GM18951 (cell line): ENCODE measurements around the gene PPP1R14C.
"Not testable (repeated sequence)": the region's sequence is repeated elsewhere in the genome, so short reads cannot be mapped to it uniquely, and the experiment has no call there.

Experiments used
- POLR2A ChIP-seq: IDR thresholded peaks from 4 replicates; pipeline ENCODE4 v1.6.1; 2011; ENCODE audit warnings: mild to moderate bottlenecking; ENCODE audit not compliant: insufficient read length, insufficient read depth; ENCODE audit errors: extremely low read depth
- in situ Hi-C: fragments of 300-500 bp; cut with MboI; formaldehyde crosslinking; loops from one replicate; pipeline ENCODE4 v1.12.0; 2022; ENCODE audit warnings: low sequenced_read_pairs, mixed read lengths, inconsistent platforms; ENCODE audit not compliant: unreplicated experiment

PPP1R14C gene

DNA sequence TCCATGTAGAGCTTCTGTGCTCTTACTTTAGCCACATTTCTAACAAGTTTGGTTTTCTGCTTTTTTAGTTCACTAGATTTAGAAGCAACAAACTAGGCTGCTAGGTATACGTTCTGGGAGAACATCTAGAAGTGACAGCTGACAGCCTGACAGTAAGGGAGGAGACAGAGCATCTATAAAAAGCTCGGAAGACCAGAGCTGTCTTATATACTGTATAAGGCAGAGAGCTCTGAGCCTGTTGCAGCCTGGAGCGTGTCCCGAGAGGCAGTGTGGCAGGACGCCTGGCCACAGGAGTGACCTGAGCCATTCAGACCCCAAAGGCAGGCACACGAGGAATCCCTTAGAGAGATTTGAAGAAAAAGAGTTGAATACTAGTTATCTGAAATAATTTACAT, 24.6 kb downstream of the PPP1R14C start:
- no peak for TF ChIP-seq POLR2A
- in situ Hi-C loops: no loop called here

DNA sequence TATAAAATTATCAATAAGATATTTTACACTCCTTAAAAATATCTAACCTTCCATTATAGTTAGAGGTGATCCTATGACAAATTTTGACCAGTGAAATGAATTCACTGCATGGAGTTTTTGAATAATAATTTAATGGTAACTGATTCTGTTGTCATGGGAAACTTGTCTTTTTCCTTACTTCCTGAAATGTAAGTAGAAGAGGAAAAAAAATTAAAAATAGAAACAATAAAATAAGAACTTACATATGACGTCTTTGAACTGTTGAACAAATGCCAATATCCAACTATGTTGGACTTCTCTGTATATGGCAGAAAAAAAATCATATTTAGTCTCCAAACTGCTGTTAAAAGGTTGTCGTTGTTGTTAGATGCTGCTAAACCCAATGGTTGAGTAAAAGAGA, 26.3 kb downstream of the PPP1R14C start:
- in situ Hi-C loops: no loop called here
- no peak for TF ChIP-seq POLR2A

DNA sequence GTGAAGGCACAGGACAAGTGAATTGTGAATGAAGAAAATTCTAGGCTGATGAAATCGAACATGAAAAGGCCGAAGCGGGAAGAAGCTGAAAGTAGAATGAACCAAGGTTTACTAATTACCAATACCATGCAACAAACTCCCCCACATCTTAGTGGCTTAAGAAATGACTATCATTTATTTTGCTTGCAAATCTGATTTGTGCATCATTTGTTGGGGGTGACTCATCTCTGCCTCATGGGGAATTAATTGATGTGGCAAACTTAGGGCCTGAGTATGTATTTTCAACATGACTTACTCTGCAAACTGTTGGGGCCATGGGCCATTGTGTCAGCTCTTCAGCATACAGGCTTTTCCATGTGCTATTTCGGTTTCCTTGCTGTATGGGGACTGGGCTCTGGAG, 26.8 kb downstream of the PPP1R14C start:
- TF ChIP-seq POLR2A: no peak
- in situ Hi-C loops: no loop called here

DNA sequence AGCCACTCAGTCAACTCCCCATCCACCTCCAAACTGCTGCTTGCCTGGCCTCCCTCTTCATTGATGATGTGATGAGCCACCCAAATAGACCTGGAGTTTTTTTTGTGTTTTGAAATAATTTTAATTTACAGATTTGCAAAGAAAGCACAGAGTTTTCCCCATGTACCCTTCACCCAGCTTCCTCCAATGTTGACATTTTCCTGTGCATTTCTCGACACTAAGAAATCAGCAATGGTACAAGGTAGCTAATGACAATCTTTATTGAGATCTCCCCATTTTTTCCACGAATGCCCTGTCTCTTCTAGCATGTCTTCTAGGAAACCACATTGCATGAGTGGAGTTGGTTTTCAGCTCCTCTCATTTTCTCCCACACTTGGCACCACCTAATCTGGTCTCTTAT, 30.1 kb downstream of the PPP1R14C start:
- in situ Hi-C loops: no loop called here
- TF ChIP-seq POLR2A: no peak

DNA sequence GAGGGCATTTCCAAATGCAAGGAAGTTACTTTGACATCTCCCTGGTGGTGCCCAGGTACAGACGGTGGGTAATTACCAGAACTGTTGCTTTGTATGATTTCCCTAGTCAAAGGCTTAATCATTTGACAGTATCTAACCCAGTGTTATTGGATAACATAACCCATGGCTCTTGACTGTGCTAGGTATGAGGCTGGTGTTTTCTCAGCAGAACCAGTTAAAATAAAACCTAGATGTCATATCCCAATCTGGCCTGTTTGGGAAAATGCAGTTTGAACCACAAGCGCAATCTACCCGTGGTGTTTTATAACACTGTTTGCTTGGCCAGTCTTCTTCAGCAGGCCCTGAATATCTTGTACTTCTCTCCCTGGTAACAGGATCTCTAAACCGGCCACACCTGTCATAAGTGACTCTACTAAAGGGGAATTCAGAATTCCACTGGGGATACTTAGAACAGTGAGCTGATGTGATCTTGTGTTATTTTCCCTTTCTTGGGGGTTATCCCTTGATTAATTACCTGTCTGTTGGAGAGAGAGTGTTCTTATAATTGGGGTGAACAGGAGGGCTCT, 32.8 kb downstream of the PPP1R14C start:
- TF ChIP-seq POLR2A: no peak
- in situ Hi-C loops: no loop called here

DNA sequence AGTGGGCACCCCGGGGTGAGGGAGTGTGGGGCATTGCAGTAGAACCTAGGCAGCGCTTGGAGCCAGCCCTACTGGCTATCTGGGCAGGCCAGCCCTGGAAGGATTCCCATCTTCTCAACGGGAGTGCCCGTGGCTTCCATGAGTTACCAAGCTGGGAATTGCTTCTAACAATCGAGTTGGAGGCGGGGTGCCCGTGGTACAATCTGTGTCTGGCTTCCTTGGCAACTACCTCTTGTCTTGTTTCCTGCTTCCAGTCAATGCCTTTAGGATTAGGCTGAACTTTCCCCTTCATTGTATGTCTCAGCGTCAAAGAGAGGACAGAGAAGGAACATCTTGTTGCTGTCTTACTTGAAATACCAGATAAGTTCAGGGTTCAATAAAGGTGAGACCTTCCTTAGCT, 33.3 kb downstream of the PPP1R14C start:
- no peak for TF ChIP-seq POLR2A
- in situ Hi-C loops: no loop called here

DNA sequence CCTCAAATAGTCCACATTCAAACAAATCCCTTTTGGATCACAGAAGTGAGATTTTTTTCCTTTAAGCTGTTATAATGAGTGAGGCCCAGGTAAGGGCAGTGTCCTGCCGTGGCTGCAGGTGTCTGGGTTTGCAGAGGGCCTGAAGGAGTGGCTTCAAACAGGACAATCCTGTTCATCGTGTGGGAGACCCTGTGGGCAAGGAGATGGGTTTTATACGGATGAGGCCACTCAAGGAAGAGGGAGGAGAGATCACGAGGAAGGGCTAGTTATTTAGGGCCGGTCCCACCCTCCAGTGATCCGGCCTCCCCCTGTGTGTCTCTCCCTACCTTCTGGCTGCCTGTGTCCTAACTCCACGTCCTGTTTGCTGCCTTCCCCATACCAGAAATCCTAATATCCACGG, 33.8 kb downstream of the PPP1R14C start:
- in situ Hi-C loops: no loop called here
- TF ChIP-seq POLR2A: no peak

DNA sequence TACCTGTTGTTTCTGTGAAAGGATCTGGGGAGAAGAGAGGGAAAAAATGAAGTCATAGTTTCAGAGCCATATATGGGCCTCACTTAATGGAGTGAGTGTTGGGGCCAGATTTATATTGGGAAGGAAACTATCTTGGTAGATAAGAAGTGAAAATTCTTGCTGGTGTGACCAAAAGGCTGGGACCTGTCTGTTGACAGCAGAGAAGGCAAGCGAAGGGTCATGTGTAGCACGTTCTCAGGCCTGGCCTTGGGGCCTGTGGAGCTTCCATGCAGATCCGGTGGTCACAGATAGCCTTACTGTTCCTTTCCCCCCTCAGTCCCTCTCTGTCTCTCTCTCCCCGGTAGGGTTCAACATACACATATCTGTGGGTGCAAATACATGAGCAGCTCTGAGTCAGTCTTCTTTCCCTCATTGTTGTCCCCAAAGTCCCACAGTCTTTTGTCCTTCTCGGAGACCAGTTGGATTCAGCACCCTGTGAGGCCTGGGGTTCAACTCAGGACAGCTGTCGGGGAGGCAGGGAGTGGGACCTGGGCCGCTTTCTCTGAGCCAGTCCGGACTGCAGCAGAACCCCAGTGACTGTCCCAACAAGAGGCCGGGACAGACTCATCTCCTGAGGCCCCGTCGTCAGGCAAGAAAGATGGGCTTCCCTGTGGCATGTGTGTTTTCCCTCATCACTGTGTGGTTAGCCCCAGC, 34.6 kb downstream of the PPP1R14C start:
- in situ Hi-C loops: no loop called here
- no peak for TF ChIP-seq POLR2A

DNA sequence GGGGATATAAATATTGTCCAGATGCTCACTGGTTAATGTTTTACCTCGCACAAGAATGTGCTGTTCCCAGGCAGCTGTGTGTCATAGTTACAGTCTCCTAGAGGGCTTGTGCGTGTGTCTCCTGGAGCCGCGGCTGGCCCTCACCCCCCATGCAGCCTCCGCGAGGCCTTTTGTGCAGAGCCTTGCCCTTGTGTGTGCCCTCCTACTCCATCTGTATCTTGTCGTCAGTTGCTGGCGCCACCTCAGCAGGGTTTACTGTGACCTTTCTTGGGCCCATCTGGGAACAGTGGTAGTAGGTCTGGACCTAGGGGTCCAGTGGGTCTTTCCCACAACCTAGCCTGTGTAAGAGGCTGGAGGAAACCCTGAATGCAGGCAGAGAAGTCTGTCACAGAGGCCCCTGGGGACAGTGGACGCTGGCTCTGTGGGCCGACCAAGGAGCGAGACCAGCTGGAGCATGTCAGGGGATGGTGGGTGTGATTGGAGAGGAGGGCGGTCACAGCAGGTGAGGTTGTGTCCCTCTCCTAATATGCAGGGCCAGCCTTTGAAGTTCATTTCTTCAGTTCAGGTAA, 35.2 kb downstream of the PPP1R14C start:
- no peak for TF ChIP-seq POLR2A
- in situ Hi-C loops: no loop called here

DNA sequence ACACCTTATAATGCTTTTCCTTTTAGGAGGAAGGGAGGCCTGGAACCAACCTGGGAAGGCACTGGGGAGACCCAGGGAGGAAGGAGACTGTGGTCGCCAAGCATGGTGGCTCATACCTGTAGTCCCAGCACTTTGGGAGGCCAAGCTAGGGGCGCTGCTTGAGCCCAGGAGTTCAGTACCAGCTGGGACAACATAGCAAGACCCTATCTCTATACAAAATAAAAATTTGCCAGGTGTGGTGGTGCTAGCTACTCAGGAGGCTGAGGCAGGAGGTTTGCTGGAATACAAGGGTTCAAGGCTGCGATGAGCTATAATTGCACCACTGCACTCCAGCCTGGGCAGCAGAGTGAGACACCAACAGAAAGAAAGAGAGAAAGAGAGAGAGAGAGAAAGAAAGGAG, 36.2 kb downstream of the PPP1R14C start:
- in situ Hi-C loops: no loop called here

DNA sequence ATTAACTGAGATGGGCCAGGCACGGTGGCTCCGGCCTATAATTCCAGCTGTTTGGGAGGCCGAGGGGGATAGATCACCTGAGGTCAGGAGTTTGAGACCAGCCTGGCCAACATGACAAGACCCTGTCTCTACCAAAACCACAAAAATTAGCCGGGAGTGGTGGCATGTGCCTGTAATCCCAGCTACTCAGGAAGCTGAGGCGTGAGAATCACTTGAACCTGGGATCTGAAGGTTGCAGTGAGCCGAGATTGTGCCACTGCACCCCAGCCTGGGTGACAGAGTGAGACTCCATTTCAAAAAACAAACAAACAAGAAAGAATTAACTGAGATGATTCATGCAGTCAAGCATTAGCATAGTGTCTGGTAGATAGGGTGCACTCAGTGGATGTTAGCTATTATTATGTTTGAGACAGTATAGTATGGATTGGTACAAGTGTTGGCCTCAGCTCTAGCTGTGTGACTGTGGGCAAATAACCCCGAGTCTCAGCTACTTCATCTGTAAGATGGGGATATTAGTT, 37.1 kb downstream of the PPP1R14C start:
- in situ Hi-C loops: not testable (repeated sequence)

More for the DNA sequence above, 36.2 kb downstream of the PPP1R14C start:
- no peak for TF ChIP-seq POLR2A

DNA sequence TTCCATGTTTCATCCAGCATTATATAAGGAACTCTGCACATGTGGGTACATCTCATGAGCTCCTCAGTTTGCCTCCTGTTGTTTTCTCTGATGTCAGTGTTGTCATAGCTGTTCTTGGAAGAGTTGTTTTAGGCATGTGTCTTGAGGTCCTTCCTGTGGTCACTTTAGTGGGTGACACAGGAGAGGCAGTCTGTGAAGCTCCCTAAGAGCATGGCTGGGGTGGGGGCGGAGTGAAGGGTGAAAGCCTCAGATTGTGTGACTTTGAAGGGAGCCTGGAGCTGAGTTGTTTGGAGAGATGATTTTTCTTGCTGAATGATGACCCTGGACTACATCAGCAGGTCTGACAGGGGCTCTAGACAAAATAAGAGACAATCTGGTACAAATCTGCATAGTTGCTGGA, 37.7 kb downstream of the PPP1R14C start:
- no peak for TF ChIP-seq POLR2A

DNA sequence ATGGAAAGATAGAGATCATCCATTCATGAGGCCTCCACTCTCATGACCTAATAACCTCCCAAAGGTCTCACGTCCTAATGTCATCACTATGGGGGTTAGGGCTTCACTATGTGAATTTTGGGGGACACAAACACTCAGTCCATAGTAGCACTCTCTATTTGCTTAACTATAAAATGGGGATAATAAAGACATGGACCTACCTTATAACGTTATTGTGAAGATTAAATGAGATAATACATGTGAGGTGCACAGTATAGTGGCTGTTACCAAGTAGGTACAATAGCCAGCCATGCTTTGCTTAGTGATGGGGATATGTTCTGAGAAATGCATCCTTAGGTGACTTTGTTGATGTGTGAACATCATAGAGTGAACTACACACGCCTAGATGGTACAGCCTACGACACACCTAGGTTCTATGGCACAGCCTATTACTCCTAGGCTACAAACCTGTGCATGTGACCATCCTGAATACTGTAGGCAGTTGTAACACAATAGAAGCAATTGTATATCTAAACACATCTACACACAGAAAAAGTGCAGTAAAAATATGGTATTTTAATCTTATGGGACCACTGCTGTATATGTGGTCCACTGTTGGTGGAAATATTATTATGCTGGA, 39.7 kb downstream of the PPP1R14C start:
- TF ChIP-seq POLR2A: no peak
- in situ Hi-C loops: no loop called here

More for the DNA sequence above, 37.7 kb downstream of the PPP1R14C start:
- in situ Hi-C loops: no loop called here

DNA sequence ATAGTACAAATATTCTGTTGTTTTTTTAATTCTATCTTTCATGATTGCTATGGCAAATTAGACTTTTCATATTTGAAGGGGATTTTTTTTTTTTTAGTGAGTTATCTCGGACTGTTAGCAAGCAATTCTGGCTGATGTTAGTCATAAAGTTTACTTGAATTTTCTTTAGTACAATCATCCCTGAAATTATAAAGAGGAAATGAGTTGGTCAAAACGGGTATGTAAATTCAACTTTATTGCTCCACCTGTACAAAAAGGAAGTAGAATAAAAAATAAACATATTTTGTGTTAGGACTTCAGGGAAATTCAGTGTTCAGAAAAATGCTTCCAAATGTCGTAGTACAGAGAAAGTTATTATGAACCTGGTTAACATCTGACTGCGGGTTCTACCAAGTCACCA, 40.3 kb downstream of the PPP1R14C start:
- in situ Hi-C loops: no loop called here
- TF ChIP-seq POLR2A: no peak
